ENCODE measurements around the gene AGAP5. TPM values are rescaled to one million over a fixed set of nuclear protein-coding genes. Genes with fewer than 3 reads are reported as not detected.

AGAP5 gene
- total and polyA plus RNA-seq, 10 of the 15 experiments (the other 5 are each of a cell fraction or from before 2014, with no cell fraction given): 0.68 to 8.5 (median 6.7) TPM; not detected in 1

GRCh38 chr10:73730153-73730906, 32.4 kb upstream of the AGAP5 start (continued):
- TF ChIP-seq STAT1 (conservative IDR thresholded peaks at IDR 0.05): peak; percentile 74; the same call in 1 of the 2 replicates
- 0 out of 2 replicates have a peak, but pooled peaks have one; percentile 64 for TF ChIP-seq ZBED1 (IDR thresholded peaks at IDR 0.05; ENCODE audit: borderline replicate concordance)
- TF ChIP-seq RCOR1 (conservative IDR thresholded peaks at IDR 0.05; ENCODE audit: low read depth, low read length): no peak
- TF ChIP-seq MLLT1 (IDR thresholded peaks at IDR 0.05): peak; percentile 66; the same call in 1 of the 2 replicates
- TF ChIP-seq IRF3 (IDR thresholded peaks at IDR 0.05): no peak
- no peak for TF ChIP-seq ZNF217 (IDR thresholded peaks at IDR 0.05)
- TF ChIP-seq FOXM1 (IDR thresholded peaks at IDR 0.05; ENCODE audit: low read depth, low read length): peak; percentile 56; the same call in 1 of the 2 replicates
- TF ChIP-seq NR2C1 (IDR thresholded peaks at IDR 0.05): peak; percentile 77
- no peak for TF ChIP-seq HDAC6 (IDR thresholded peaks at IDR 0.05; ENCODE audit: unreplicated experiment)
- no peak for TF ChIP-seq IRF5 (IDR thresholded peaks at IDR 0.05; ENCODE audit: borderline replicate concordance)
- TF ChIP-seq CEBPZ (IDR thresholded peaks at IDR 0.05; ENCODE audit: low read depth, low read length): no peak
- TF ChIP-seq ESRRA (IDR thresholded peaks at IDR 0.05; ENCODE audit: low read length): 0 out of 2 replicates have a peak, but pooled peaks have one; percentile 45
- TF ChIP-seq PML (IDR thresholded peaks at IDR 0.05; ENCODE audit: low read length): peak; percentile 97
- TF ChIP-seq MEF2B (IDR thresholded peaks at IDR 0.05; ENCODE audit: partially characterized antibody, poor library complexity, severe bottlenecking): peak; percentile 37
- TF ChIP-seq WRNIP1 (IDR thresholded peaks at IDR 0.05; ENCODE audit: borderline replicate concordance, low read depth, low read length): no peak
- no peak for TF ChIP-seq PBX3 (IDR thresholded peaks at IDR 0.05; ENCODE audit: insufficient replicate concordance, low read depth, low read length)
- TF ChIP-seq JUND (IDR thresholded peaks at IDR 0.05; ENCODE audit: low read depth, low read length): no peak
- peak; percentile 59 for TF ChIP-seq RELA (IDR thresholded peaks at IDR 0.05; ENCODE audit: borderline replicate concordance, partially characterized antibody)
- TF ChIP-seq USF2 (IDR thresholded peaks at IDR 0.05; ENCODE audit: borderline replicate concordance, low read depth, low read length): no peak
- no peak; the same call in 1 of the 2 replicates for TF ChIP-seq SMARCA5 (IDR thresholded peaks at IDR 0.05)
